Inferior parietal cortex (tissue), 1 donor: ENCODE results near the gene SPTBN5.

Experiments
- DNase-seq: peaks from one replicate; pipeline ENCODE4 v3.0.0-alpha.2; 2016; ENCODE audit errors: extremely low spot score

Gene SPTBN5

DNA sequence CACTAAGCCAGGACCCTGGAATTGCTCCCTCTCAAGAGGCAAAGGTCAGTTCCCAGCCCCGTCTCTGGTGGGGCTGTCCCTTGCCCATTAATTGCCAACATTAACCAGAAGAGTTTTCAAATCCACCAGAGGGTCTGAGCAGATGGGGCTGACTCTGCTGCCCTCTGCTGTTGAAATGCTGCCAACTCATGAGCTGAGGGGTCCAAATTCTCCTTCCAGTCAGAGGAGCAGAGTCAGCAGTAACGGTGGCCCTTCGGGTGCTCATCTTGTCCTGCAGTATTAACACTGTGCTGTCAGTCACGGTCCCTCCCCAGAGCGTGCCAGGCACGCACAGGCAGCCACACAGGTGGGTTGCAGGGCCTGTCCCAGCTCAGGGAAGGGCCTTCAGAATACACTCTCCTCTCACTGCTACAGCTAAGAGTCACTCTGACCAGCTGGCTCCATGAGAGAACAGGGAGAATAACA lies 10.7 kb upstream of the SPTBN5 start:
- peak; percentile 77 for DNase-seq

DNA sequence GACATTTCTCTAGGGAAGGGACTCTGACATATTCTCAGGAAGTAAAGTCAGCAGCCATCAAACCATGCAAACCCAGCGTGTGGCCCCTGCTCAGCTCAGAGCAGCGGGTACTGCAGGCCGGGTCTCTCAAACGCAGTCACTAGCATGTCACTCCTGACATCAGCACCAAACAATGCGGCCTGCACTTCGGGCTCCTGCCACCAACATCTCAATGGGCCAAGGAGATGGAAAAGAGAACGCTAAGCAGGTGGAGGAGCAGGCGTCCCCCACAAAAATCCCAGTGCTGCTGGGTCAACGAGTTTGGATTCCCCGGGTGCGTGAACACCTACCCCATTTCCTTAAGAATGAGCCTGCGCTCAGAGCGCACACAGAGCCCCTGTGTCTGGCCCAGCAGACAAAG lies 9.9 kb upstream of the SPTBN5 start:
- DNase-seq = no peak

DNA sequence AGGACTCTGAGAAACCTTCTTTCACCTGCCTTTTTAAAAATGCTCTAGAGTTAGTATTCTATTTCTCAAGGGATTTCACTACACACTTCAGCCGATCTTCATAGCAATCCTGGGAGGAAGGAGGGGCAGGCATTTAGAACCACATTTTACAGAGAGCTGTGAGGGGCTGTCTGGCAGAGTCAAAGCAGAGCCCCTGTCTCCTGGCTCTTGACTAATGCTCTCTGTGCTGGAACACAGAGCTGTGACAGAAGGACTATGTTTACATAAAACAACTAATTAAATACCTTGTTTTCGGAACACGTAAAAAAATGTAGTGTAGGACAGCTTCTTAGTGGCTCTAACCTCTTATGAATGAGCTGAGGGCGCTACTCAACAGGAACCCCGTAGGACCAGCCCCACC lies 7.6 kb upstream of the SPTBN5 start:
- DNase-seq = no peak

DNA sequence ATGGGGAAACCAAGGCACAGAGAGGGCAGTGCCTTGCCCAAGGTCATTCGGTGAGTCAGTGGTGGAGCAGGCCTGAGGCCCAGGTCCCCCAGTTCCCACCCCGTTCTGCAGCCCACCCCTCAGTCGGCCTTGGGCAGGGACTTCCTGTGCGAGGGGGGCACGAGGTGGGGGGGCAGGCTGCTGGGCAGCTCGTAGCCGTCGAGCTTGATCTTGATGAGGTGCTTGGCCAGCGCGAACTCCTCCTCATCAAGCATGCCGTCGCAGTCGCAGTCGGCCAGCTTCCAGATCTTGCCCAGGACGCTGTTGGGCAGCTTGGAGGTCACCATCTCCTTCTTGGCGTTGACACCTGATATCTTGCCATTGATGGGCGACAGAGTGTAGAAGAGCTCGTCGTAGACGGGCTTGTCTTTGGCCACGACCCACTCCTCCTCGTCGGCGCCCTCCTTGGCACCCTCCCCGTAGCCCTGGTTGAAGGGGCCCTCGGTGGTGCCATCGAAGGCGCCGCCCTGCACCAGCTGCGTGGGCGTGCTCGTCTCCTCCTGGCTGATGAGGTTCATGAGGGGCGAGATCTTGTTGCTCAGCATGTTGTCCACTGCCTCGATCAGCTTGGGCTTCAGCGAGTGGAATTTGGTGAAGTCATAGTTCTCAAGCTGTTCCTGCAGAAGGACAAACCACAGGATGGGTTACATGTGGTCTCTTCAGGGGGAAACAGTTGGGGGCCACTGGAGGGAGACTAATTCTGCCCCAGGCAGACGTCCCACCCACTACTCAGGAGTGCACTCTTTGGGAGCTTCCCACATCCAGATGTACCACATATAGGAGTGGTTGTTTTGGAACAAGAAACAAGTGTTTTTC lies 6.9 kb upstream of the SPTBN5 start:
- no peak for DNase-seq

DNA sequence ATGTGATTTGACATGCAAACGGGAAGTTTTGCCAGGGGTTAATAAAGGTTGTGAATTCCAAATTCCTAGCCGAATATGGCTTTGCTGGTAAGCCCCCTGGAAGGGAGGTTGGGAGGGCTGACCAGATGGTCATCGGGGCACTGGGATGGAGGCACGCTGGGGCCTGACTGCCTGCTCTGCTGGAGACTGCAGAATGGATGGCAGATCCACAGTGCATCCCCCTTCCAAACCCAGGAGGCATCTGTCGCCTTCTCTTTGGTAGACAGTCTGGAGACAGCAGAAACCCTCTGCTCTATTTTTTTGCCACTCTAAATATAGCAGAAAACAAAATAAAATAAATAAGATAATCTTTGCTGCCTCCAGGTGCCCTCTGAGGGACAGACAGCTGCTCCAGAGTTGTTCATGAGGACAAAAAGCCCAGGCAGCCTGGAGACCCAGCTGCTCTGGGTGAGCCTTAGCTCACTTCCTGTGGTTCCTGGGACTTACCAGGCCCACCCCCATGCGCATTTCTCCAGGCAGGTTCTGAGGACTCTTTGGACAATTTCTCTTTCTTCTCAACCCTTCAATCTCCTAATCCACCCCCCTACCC lies 6.1 kb upstream of the SPTBN5 start:
- no peak for DNase-seq

DNA sequence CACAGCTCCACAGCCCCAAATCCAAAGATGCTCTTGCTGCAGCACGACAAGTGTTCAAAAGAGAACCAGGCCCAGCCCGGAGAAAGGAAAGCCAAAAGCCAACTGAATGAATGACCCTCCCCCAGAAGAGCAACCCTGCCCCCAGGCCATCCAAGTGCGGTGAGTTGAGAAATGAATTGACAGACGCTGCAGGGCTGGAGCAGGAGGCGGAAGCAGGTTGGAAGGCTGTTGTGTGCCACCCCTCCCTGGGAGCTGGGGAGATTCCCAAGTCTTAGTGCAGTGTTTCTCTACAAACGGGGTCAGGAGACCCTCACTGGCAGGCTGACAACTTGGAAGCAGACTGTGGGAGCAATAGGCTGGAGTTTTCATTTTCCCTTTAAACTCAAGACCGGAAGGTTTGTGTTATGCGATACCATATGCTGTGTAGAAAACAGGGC lies 3.5 kb upstream of the SPTBN5 start:
- no peak for DNase-seq

DNA sequence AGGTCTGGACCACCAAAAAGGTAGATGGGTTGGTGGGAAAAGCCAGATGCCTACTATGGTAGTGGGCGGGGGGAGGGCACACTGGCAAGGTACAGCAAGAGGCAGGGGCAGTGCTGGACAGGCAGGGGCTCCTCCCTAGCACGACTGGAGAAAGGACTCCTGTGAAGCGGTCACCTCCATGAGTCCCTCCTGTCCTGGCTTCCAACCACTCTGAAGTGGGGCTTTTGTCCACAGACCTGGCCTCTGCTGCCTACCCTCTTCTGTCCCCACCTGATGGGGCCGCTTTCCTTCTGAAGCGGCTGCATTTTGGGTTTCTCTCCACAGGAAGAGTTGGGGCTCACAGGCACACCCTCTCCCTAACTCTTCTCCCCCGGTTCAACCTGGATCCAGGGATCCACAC lies 2.7 kb upstream of the SPTBN5 start:
- no peak for DNase-seq

DNA sequence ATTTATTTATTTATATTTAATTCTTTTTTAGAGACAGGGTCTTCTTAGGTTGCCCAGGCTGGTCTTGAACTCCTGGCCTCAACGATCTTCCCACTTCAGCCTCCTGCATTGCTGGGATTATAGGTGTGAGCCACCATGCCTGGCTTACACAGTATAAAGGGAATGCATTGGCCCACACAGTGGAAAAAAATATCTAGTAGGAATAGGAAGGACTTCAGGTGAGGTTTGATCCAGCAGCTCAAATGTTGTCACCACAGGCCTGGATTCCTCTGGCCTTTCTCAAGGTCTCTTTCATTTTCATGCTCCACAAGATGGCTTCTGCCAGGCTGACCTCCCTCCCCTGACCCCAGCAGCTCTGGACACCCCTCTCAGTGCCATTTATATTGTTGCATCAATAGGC lies 2.1 kb upstream of the SPTBN5 start:
- DNase-seq = no peak

DNA sequence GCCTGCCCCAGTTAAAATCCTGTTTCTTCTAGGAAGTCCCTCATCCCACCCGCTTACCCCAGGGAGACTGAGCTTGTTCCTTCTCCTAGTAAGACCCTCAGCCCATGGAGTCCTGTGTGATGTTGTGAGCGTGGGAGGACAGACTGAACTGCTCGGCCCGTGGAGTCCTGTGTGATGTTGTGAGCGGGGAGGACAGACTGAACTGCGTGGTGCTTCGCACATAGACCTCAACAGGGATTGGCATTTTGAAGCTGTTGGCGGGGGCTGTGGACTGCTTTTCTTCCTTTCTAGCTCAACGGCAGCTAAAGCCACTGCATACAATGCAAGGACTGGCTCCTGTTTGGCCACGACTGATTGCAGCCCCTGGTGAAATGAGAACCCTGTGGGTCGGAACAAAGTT lies 1.6 kb upstream of the SPTBN5 start:
- no peak for DNase-seq

DNA sequence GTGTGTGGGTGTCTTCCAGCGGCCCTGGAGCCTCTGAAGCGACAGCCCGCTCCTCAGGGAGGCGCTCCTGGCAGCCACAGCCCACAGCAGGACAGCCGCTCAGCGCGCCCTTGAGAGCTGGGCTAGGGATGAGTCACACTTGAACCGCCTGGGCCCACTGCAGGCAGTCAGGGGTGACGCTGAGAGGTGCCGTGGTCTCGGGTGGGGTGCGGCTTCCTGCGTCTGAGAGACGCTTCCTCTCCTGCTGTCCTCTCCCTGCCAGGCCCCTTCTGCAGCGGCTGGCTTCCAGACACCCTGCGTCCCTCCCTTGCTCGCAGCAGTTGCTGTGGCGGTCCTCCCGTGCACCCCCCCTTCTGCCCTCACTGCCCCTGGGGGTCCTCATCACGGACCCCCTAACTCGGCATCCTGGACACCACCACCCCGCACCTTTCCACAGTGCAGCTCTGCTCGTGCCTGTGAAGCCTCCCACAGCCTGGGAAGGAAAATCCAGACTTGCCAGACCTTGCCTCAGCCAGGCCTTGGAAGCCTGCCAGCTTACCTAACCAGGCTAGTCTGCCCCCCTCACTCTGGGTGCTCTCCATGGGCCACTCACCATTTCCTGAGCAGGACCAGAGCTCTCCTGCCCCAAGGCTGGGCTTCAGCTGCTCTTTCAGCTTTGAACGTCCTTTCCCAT lies 1.1 kb upstream of the SPTBN5 start:
- no peak for DNase-seq

DNA sequence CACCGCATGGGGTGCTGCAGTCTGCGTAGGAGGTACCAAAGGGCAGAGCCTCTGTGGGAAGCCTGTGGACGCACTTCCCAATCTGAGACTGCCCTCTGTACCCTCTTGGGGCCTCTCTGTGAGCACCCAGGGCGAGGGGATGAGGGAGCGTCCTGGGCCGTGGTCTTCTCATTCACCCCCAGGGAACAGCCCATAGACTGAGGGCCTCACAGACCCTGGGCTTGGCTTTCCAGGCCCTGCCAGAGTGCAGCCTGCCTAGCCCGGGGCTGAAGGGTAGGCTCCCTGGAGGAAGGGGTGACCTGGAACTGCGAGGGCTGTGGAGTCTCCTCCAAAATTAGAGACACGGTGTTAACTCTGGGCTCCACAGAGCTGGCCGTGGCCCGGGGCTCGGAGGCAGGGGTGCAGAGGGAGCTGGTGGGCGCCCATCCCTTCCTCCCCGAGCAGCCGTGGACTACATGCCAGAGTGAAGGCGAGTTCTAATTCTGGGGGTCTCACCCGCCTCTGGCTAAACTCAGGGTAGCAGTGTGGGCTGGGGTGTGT lies 468 bp upstream of the SPTBN5 start:
- DNase-seq = no peak

DNA sequence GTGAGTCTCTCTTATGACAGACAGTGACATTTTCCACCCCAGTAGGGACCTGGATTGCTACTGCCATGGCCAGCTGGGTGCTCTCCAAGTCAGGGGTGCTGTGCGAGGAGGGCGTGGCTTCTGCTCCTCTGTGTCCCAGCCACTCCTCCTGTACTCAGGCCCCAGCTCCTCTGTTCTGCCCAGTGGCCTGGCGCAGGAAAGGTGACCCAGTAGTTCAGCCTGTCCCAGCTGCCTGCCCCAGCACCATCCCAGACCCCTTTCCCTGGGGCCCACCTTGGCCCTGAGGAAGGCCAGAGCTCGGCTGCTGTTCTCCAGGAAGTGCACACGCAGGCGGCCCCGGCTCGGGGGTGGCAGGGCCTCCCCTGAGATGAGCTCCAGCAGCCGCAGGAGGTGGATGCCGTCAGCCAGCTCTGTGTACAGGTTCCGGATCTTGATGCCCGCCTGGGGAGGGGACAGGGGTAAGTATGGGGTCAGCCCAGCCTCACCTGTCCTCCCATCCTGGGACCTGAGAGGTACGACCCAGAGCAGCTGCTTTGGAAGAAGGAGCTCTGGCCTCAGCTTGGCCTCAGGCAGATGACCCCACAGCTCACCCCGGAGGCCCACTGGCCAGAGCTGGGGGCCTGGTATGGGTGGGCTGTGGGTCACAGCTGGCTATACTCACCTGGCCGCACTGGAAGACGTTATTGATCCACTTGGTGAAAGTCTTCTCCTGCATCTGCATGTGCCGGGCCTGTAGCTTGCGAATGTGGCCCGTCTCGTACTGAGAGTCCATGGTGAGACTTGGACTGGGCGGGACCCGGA lies 1.0 kb downstream of the SPTBN5 start:
- DNase-seq = no peak

DNA sequence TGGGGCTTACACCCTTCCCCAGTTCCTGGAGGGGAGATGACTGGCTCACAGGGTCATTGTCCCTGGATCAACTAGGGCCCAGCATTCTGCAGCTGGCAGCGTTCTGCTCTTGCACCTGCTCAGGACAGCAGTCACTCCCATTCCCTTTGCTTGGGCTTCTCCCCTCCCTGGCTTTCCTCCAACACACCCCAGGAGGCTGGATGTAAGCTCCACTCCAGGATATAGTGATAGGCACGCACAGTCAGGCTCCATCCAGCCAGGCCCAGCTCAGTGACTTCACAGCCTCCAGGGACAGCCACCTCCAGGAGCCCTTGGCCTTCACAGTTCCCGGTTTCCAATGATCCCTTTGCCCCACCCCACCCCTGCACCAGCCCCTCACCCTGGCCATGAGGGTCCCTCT lies 1.9 kb downstream of the SPTBN5 start:
- DNase-seq = no peak

DNA sequence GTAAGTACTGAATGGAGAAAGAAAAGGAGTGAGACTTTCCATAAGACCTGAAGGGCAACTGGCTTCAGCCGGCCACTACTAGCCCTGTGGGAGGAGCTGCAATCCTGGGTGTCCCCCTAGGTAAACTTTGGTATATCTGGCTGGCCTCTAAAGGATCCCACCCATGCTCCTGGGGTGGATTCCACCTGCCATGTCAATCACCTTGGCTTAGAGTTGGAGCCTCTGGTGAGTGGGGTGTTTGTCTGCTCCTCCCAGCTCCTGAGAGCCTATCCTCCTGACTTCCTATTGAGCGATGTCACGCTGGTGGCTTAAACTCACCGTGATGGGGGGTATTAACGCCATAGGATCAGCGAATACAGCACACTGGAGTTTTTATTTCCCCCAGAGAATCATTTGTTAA lies 2.6 kb downstream of the SPTBN5 start:
- DNase-seq = no peak

DNA sequence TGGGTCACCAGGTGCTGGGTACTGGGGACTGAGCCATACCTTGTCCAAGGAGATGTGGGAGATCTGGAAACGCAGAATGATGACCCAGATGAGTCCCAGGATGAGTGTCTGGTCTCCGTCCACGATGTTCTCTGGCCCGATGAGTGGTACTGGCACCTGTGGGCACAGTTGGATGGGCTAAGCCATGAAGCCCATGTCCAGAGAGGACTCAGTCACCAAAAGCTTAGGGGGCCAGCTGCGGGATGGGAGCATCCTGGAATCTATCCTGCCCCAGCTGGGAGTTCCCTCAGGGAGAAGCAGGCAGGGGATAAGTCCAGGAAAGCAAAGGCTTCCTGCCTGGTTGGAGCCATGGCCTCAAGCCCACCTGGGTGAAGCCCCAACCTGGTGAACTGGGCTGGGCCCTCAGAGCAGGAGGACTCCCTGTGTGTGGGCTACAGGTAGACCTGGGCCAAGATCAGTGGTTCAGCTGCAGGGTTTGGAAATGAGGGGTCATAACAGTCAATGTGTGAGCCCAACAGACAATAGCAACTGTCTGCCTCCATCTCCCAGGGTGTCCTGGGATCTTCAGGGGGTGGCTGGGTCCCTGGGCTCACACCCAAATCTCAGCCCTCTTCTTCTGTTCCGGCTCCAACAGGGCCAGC lies 3.7 kb downstream of the SPTBN5 start:
- DNase-seq = no peak

DNA sequence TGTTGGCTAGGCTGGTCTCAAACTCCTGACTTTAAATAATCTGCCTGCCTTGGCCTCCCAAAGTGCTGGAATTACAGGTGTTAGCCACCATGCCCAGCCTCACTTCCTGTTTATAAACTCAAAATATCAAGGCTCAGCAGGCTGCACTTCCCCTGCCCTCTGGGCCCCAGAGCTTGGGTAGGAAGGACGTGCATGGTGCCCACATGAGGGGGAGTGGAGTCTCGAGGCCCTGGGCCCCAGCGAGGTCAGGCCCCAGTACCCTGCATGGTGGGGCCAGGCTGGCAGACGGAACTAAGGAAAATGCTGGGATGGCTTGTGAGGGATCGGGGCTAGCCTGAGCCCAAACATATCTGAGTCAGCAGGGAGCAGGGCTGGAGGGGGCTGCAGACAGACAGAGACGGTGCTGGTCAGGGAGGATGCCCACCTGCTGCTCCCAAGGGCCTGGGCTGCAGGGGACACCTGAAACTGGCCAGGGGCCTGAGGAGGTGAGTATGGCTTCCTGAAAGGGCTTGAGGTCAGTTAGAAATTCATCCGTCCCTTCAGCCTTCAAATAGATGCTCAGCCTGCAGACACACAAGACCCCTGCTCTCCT lies 5.1 kb downstream of the SPTBN5 start:
- DNase-seq = no peak

DNA sequence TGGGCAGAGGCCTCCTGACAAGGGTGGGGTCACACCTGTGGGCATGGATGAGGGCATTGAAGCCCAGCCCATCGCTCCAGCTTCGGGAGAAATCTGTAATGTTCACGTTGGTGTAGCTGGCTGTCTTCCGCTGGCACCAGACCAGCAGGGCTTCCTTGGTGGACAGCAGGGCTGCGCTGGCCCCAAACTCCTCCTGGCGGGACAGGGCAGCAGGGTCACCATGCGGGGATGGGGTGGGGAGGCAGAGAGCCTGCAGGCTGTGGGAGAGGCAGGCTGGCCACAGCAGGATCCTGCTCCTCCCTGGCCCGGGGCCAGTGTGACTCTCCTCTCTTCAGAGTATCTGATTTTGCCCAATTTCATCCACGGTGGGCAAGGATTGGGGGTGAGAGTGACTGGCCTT lies 6.0 kb downstream of the SPTBN5 start:
- DNase-seq = no peak

DNA sequence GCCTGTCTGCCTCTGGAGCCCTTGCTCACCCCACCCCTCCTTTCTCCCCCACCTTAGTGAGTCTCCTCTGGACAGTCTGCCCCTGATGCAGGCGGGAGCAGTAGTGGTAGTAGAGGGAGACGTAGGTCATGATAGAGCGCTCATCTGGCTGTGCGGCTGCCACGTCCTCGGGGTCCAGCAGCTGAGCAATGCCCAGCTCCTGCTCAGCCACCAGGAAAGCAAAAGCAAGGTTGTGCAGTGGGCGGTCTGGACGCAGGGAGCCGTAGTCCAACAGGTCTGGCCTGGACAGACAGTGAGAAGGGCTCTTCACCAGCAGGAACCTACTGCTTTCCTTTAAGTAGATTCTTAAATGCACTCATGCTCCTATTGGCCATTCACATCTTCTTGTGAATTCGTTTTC lies 6.7 kb downstream of the SPTBN5 start:
- DNase-seq = no peak

DNA sequence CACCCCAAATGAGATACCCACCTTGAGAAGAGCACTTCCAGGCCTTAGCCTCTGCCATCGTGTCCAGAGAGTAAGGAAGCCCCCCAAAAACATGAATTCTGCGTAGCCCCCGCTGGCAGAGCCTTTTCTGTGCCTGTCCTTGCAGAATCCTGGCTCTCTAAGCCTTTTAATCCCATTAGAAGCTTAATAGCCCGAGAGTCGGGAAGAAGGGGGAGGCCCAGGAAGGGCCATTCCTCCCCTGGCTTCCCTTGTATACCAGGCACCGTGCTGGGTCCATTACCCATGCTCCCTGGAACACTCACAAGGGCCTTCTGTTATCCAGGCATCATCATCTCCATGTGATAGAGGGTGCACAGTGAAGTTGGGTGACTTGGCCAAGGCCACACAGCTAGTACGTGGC lies 7.1 kb downstream of the SPTBN5 start:
- no peak for DNase-seq

DNA sequence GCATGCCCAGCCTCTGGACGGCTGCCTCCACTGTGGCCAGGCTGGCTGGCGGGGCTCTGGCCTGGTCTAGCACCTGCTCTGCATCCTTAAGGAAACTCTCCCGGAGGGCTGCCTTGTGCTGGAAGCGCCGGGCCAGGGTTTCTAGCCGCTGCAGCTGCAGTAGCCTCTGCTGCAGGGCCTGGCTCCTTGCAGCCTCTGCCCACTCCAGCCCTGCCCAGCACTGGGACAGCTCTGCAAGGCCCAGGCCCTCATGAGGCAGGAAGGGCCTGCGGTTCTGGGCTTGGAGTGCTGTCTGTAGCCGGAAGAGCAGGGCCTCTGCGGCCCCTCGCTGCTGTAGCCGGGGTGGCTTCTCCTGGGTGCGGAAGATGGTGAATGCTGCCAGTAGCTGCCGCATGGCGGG lies 8.0 kb downstream of the SPTBN5 start:
- DNase-seq = no peak

DNA sequence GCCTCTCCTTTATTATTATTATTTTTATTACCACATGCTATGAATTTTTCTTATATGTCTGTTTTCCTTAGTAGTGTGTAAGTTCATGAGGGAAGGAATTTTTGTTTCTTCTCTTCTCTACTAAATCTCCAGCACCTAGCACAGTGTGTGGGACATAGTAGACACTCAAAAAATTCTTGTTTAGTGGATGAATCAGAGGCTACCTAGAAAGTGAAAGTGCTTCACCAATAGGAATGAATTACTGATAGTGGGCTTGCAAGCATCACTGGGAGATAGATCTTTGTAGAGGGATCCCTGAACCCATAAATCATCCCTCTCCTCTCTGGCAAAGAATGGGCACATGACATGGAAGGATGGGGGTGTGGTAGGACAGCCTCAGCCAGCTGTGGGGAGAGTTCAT lies 8.5 kb downstream of the SPTBN5 start:
- no peak for DNase-seq
